Activated T-cell treated with anti-CD3 and anti-CD28 coated beads, Interleukin-2, amount 50 U/mL, for 4 hours (primary cell): Measurements from ENCODE around the gene DNAJC6. TPM values are rescaled to one million over a fixed set of nuclear protein-coding genes. Genes with fewer than 3 reads are reported as not detected.

Experiments
- ATAC-seq, 2 donors: fragments of 200-7000 bp; cut with Tn5 transposase; one replicate each; pipeline ENCODE4 v1.10.0; 2021
- DNase-seq: peaks from one replicate; pipeline ENCODE4 v3.0.0-alpha.2; 2020
- H3K27me3 Mint-ChIP-seq: one replicate; pipeline ENCODE4 v1.8.0; 2021; ENCODE audit warnings: low read depth, mixed read lengths
- H3K36me3 Mint-ChIP-seq: one replicate; pipeline ENCODE4 v1.8.0; 2022; ENCODE audit warnings: mixed read lengths; ENCODE audit not compliant: insufficient read depth
- H3K4me1 Mint-ChIP-seq: one replicate; pipeline ENCODE4 v1.8.0; 2021; ENCODE audit warnings: low read depth, mixed read lengths
- H3K4me3 Mint-ChIP-seq: one replicate; pipeline ENCODE4 v1.8.0; 2021; ENCODE audit warnings: mild to moderate bottlenecking, moderate library complexity, mixed read lengths
- H3K9me3 Mint-ChIP-seq: one replicate; pipeline ENCODE4 v1.8.0; 2021; ENCODE audit warnings: mixed read lengths
- total RNA-seq, 3 donors: library from RNA; stranded (reverse); gene quantifications; one replicate each; pipeline ENCODE4 v1.2.1, GENCODE V29; 2021

DNAJC6 gene
- total RNA-seq, 3 donors from 2014 or later = 1.3 to 2.5 (median 2.1) TPM

DNA sequence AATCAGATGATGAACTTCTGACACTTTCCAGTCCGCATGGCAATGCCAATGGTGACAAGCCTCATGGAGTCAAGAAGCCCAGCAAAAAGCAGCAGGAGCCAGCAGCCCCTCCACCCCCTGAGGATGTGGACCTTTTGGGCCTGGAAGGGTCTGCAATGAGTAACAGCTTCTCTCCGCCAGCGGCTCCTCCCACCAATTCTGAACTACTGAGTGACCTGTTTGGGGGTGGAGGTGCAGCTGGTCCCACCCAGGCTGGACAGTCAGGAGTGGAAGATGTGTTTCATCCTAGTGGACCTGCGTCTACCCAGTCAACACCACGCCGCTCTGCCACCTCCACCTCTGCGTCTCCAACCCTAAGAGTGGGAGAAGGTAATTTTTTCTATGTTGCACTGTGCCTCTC is 83.2 kb downstream of the DNAJC6 start:
- H3K36me3 Mint-ChIP-seq = peaks cover 4% of the 10 kb centered on the region
- DNase-seq (no peak), ATAC-seq (no peak)
- H3K4me1 Mint-ChIP-seq = peaks cover 26% of the 10 kb centered on the region
- H3K4me3 Mint-ChIP-seq = no peak overlapping the region
- H3K27me3 Mint-ChIP-seq = no peaks in the 10 kb centered on the region
- H3K9me3 Mint-ChIP-seq = no peaks in the 10 kb centered on the region

DNA sequence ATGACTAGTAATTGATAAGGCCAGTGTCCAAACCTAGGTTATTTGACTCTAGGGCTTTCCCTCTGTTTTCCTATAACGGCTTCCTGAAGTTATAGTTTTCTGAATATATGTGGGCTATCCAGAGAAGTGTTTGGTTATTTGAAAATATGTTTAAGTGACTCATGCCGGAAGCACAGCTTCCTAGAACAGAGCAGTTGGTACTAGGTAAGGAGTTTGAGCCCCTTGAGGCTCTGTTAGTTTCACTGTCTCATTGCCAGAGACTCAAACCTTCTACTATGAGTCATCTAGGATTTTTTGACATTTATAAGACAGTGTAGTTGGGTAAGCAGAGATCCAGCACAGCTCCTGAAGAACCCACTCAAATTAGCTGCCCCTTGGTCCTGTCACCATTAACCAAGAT is 84.0 kb downstream of the DNAJC6 start:
- Mint-ChIP-seq H3K9me3 (no peaks in the 10 kb centered on the region), H3K36me3 (peaks cover 4% of the 10 kb centered on the region), H3K4me3 (no peak overlapping the region), H3K27me3 (no peaks in the 10 kb centered on the region), H3K4me1 (peaks cover 28% of the 10 kb centered on the region)
- ATAC-seq (peak; percentile 89 to 92), DNase-seq (no peak)

DNA sequence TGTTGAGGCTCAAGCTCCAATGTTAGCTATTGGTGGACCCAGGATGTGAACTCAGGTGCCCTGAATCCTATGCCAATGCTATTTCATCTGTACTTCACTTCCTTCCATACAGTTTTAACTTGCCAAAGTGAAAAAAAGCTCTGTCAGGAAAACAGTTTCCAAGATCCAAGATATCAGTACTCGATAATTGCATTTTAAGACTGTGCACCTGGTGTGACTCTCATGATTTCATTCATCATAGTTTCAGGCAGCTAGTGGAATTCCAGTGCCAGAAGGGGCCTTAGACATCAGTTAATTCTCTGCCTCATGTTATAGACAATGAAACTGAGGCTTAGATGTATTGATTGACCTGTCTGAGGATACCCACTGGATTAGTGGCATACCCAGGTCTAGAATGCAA is 84.6 kb downstream of the DNAJC6 start:
- Mint-ChIP-seq H3K9me3 (no peaks in the 10 kb centered on the region), H3K4me1 (peaks cover 28% of the 10 kb centered on the region), H3K36me3 (peaks cover 4% of the 10 kb centered on the region), H3K4me3 (no peak overlapping the region), H3K27me3 (no peaks in the 10 kb centered on the region)
- ATAC-seq = no peak
- no peak for DNase-seq

DNA sequence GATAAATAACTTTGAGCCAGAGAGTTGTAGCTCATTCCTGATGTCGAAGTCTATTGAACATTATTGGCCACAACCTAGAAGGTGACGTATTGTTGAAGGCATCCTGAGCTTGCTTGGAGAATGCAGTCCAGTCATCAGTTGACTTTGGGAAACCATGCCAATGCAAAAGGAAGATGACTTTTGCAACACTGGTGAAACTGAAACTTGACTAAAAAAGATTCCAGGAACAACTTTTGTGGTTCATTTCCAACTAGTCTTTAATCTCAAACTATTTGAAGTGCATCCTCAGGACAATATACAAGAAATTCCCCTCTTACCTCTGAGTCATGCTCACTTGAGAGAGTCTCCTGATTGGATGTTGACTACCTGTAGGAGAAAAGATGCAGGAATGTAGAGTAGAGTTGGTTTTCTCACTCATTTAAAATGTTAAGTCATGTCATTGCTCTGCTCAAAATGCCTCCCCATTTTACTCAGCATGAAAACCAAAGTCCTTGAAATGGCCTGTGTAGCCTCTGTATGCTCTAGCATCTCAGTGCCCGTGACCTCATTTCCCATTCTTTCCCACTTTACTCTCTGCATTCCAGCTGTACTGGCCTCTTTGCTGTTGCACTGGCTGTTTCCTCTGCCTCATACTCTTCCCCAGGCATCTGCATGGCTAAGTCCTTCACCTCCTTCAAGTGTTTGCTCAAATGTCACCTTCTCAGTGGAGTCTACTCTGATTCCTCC is 86.7 kb downstream of the DNAJC6 start:
- peak; percentile 41 to 42 for ATAC-seq

DNA sequence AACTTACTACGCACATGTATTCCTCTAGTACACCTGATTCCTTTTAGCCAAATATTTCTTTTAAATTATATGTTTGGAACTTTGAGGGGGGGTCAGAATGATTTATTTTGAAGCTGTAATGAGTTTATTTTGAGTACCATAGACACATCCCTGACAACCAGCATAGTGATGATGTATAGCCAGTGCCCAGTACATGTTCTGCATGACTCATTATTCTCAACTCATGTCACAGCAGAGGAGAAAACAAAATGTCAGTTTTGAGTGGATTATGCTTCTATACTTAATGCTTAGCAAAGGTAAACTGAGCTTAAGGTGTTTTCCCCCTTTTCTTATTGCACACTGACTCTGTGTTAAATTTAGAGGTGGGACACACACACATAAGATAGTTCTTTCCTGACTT is 88.7 kb downstream of the DNAJC6 start:
- Mint-ChIP-seq H3K4me1 (peaks cover 24% of the 10 kb centered on the region), H3K9me3 (no peaks in the 10 kb centered on the region), H3K27me3 (no peaks in the 10 kb centered on the region), H3K36me3 (peaks cover 3% of the 10 kb centered on the region), H3K4me3 (no peak overlapping the region)
- no peak for DNase-seq
- ATAC-seq = no peak

More for the DNA sequence above, 86.7 kb downstream of the DNAJC6 start:
- no peak for DNase-seq
- Mint-ChIP-seq H3K27me3 (no peaks in the 10 kb centered on the region), H3K4me3 (no peak overlapping the region), H3K4me1 (peaks cover 28% of the 10 kb centered on the region), H3K9me3 (no peaks in the 10 kb centered on the region), H3K36me3 (peaks cover 4% of the 10 kb centered on the region)

GRCh38 chr1:65399003-65399402 is 89.7 kb downstream of the DNAJC6 start:
- no peaks in the 10 kb centered on the region for H3K9me3 Mint-ChIP-seq
- H3K36me3 Mint-ChIP-seq = peaks cover 3% of the 10 kb centered on the region
- no peak overlapping the region for H3K4me3 Mint-ChIP-seq
- ATAC-seq (no peak), DNase-seq (no peak)
- H3K27me3 Mint-ChIP-seq = no peaks in the 10 kb centered on the region
- peaks cover 16% of the 10 kb centered on the region for H3K4me1 Mint-ChIP-seq

- no peak overlapping the region for H3K4me3 Mint-ChIP-seq
- peaks cover 7% of the 10 kb centered on the region for H3K36me3 Mint-ChIP-seq
- peaks cover 2% of the 10 kb centered on the region for H3K4me1 Mint-ChIP-seq
- ATAC-seq = no peak
- no peaks in the 10 kb centered on the region for H3K27me3 Mint-ChIP-seq
- no peaks in the 10 kb centered on the region for H3K9me3 Mint-ChIP-seq
- no peak for DNase-seq
Observed at GRCh38 chr1:65401612-65402011, 92.3 kb downstream of the DNAJC6 start.

GRCh38 chr1:65404941-65405340 is 95.6 kb downstream of the DNAJC6 start:
- H3K4me1 Mint-ChIP-seq = no peaks in the 10 kb centered on the region
- ATAC-seq = no peak
- H3K9me3 Mint-ChIP-seq = peaks cover 4% of the 10 kb centered on the region
- DNase-seq = no peak
- H3K36me3 Mint-ChIP-seq = peaks cover 10% of the 10 kb centered on the region
- no peak overlapping the region for H3K4me3 Mint-ChIP-seq
- no peaks in the 10 kb centered on the region for H3K27me3 Mint-ChIP-seq

GRCh38 chr1:65407877-65408276 is 98.5 kb downstream of the DNAJC6 start:
- H3K4me3 Mint-ChIP-seq = no peak overlapping the region
- H3K36me3 Mint-ChIP-seq = peaks cover 10% of the 10 kb centered on the region
- peaks cover 4% of the 10 kb centered on the region for H3K9me3 Mint-ChIP-seq
- no peak for DNase-seq
- no peak for ATAC-seq
- no peaks in the 10 kb centered on the region for H3K4me1 Mint-ChIP-seq
- H3K27me3 Mint-ChIP-seq = no peaks in the 10 kb centered on the region

- ATAC-seq (no peak), DNase-seq (no peak)
- peaks cover 1% of the 10 kb centered on the region for H3K27me3 Mint-ChIP-seq
- peaks cover 13% of the 10 kb centered on the region for H3K36me3 Mint-ChIP-seq
- H3K4me1 Mint-ChIP-seq = no peaks in the 10 kb centered on the region
- H3K4me3 Mint-ChIP-seq = no peak overlapping the region
- peaks cover 4% of the 10 kb centered on the region for H3K9me3 Mint-ChIP-seq
Observed at GRCh38 chr1:65409314-65409713, 100.0 kb downstream of the DNAJC6 start.

DNA sequence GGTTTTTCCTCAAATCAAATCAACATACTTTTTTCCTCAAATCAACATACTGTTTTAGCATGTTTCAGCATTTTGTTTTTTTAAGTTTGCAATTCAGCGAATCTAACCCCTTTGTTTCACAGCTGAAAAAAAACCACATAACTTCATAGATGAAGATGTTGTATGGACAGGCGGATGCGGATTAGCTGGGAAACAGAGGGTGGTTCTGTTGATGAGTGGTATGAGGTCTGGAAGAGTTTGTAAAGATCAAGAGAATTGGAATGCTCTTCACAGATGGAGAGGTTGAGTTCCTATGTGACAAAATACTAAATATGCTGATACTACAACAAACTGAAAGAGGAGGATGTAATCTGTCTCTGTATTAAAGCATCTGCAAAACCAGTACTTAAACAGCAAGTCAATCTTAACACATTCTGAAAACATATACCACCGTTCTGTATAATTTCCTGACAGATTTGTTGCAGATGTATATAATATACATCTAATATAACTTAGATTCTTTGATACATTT is 100.5 kb downstream of the DNAJC6 start:
- ATAC-seq = no peak
- Mint-ChIP-seq H3K4me1 (no peaks in the 10 kb centered on the region), H3K36me3 (peaks cover 13% of the 10 kb centered on the region), H3K9me3 (peaks cover 4% of the 10 kb centered on the region), H3K27me3 (peaks cover 3% of the 10 kb centered on the region), H3K4me3 (no peak overlapping the region)
- no peak for DNase-seq

DNA sequence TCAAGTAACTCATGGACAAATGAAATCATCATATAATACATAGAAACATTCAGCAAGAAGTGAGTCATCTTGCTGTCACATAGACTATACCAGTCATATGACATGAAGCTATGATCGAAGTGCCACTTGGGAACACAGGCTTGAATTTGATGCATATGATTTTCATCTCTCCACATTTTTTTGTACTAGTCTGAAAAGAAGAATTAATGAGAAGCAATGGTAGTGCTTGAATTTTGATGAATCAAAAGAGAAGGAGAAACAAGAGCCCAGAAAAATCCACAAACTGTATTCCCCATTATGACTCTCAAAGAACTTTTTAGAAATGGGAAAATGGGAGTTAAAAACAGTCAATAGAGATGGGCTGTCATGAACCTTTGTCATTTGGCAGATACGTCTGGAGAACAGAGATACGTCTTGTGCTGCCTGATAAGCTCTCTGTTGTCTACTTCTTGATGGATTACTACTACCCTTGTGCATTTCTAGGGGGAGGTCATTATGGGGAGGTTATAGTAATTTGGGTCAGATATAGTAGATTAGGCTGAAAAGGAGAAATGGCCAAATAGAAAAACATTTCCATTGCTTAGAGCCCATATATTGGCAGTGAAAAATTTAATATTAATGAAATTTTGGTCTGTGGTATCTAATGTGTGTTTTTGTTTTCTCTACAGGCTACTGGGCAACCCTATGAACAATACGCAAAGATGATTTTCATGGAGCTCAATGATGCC is 103.1 kb downstream of the DNAJC6 start:
- no peaks in the 10 kb centered on the region for H3K4me1 Mint-ChIP-seq
- ATAC-seq (peak in 1 of 2 donors; percentile 50), DNase-seq (no peak)
- peaks cover 5% of the 10 kb centered on the region for H3K36me3 Mint-ChIP-seq
- H3K9me3 Mint-ChIP-seq = peaks cover 4% of the 10 kb centered on the region
- no peak overlapping the region for H3K4me3 Mint-ChIP-seq
- peaks cover 7% of the 10 kb centered on the region for H3K27me3 Mint-ChIP-seq

DNA sequence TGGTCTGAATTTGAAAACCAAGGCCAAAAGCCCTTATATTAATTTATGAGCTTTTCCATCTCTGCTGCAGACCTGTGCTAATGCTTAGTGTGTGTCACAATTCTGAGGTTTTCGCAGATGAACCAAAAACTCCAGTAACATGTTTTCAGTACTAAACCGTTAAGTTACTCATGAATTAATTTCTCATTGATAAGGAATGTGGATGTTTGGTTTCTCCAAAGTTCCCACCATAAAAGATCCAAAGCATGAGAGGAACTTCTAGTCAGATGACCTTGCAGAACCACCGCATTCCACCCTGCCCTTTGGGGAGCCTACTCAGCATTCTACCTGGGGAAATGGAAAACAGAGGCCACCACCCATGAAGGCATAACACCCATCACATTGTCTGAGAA is 103.6 kb downstream of the DNAJC6 start:
- DNase-seq = no peak
- Mint-ChIP-seq H3K27me3 (peaks cover 7% of the 10 kb centered on the region), H3K9me3 (peaks cover 4% of the 10 kb centered on the region), H3K4me1 (no peaks in the 10 kb centered on the region), H3K36me3 (peaks cover 5% of the 10 kb centered on the region), H3K4me3 (no peak overlapping the region)
- no peak for ATAC-seq

GRCh38 chr1:65414538-65414937 is 105.2 kb downstream of the DNAJC6 start:
- Mint-ChIP-seq H3K9me3 (peaks cover 4% of the 10 kb centered on the region), H3K4me3 (no peak overlapping the region), H3K27me3 (peaks cover 7% of the 10 kb centered on the region), H3K4me1 (peaks cover 3% of the 10 kb centered on the region), H3K36me3 (peaks cover 5% of the 10 kb centered on the region)
- DNase-seq (no peak), ATAC-seq (no peak)

DNA sequence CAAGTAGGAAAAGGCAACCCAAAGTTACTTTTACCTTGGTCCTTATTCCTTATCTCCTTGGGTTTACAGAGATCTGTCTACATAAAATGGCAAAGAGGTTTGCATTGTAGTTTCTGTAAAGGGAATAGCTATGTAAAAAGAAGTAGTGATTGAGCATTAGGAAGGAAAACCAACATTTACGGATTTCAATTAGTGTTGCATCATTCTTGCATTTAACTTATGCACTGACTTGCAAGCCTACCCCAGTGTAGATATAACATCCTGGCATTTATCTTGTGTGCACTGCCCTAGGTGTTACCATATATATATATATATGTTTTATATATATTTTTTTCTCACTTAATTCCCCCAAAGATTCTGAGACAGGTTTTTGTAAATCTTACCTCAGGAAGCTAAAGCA is 107.4 kb downstream of the DNAJC6 start:
- Mint-ChIP-seq H3K4me3 (no peak overlapping the region), H3K4me1 (peaks cover 6% of the 10 kb centered on the region)

More for the DNA sequence above, 107.4 kb downstream of the DNAJC6 start:
- H3K9me3 Mint-ChIP-seq = no peaks in the 10 kb centered on the region
- H3K36me3 Mint-ChIP-seq = peaks cover 3% of the 10 kb centered on the region
- peaks cover 7% of the 10 kb centered on the region for H3K27me3 Mint-ChIP-seq
- DNase-seq (no peak), ATAC-seq (no peak)
